ENCODE results near the gene DNAI2.
"Not testable (repeated sequence)": the region's sequence is repeated elsewhere in the genome, so short reads cannot be mapped to it uniquely, and the experiment has no call there.

DNA sequence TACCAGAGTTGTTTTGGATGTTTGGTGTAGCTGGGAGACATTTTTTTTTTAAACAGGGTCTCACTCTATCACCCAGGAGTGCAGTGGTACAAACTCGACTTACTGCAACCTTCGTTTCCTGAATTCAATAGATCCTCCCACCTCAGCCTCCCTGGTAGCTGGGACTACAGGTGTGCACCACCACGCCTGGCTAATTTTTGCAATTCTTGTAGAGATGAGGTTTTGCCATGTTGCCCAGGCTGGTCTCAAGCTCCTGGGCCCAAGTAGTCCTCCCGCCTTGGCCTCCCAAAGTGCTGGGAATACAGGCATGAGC, 8.2 kb downstream of the DNAI2 start:
- not testable (repeated sequence) for TF ChIP-seq POLR2AphosphoS5 (IDR thresholded peaks at IDR 0.05; ENCODE audit: borderline replicate concordance, low read depth, low read length); EZH2 (IDR thresholded peaks at IDR 0.05)
